ENCODE measurements around the gene TIAM2. TPM values are rescaled to one million over a fixed set of nuclear protein-coding genes. Genes with fewer than 3 reads are reported as not detected.
A peak's percentile ranks its signal among the peaks of the same experiment; 100 is the strongest.

Gene TIAM2
- total and polyA plus RNA-seq, 9 of the 15 experiments (the other 6 are each of a cell fraction or from before 2014, with no cell fraction given): 0.73 to 6.5 (median 4.3) TPM

GRCh38 chr6:155130161-155130853 lies 135.2 kb downstream of the TIAM2 start:
- CTCF ChIA-PET (ENCODE audit: low intra/inter-chr PET ratio): no interaction called here
- Histone ChIP-seq H3K4me1 (replicated peaks in 1 of 2; ENCODE audit: control insufficient read depth in 2 of 2, insufficient read depth in 2 of 2, low read length in 2 of 2) (no peaks in the 10 kb centered on the region), H3K9me3 (replicated peaks; ENCODE audit: control insufficient read depth, insufficient read depth, low read depth, low read length) (no peaks in the 10 kb centered on the region), H3K36me3 (ENCODE audit: control insufficient read depth, insufficient read depth, low read length) (no peaks in the 10 kb centered on the region), H2AFZ (ENCODE audit: low read depth, low read length) (no peak overlapping the region), H3K27ac (ENCODE audit: extremely low read depth, low read depth, low read length) (no peak overlapping the region), H3K9me1 (ENCODE audit: control insufficient read depth, insufficient read depth, low read length) (no peaks in the 10 kb centered on the region), H3K27me3 (ENCODE audit: control insufficient read depth in 2 of 2, insufficient read depth in 2 of 2, low read length in 2 of 2) (peaks cover 42 to 66% of the 10 kb centered on the region in 2 experiments), H4K20me1 (replicated peaks; ENCODE audit: control insufficient read depth, insufficient read depth, low read length) (no peaks in the 10 kb centered on the region), H3K4me2 (ENCODE audit: insufficient read depth, low read length) (no peak overlapping the region), H3K79me2 (ENCODE audit: control insufficient read depth, insufficient read depth, low read length) (no peaks in the 10 kb centered on the region), H3K9ac (ENCODE audit: insufficient read depth in 1 of 2, low read depth in 2 of 2, low read length in 2 of 2) (no peak overlapping the region), H3K4me3 (no peak overlapping the region)
- no TSS peak for BruUV-seq (replicated peaks)
- ATAC-seq (peak; percentile 40; the same call in 1 of the 3 replicates), DNase-seq (ENCODE audit: extremely low read depth in 1 of 4, low spot score in 3 of 4) (no peak), FAIRE-seq (no peak)
- in situ Hi-C loops (cut with MboI) (no loop called here), intact Hi-C loops (cut with micrococcal nuclease) (no loop called here)
- POLR2A ChIA-PET: interaction anchor here (0.7 kb wide), 1 partner anchor 20 kb away, joined by 4 read pairs; no protein-coding TSS in a partner anchor
- WGBS (ENCODE audit: insufficient coverage, low coverage, missing lambda C conversion rate): 9% methylated on average over 14 of the region's 14 CpGs
- TF ChIP-seq HMBOX1 (IDR thresholded peaks at IDR 0.05): no peak
- no peak for TF ChIP-seq PPARD (CRISPR knock-in tag; IDR thresholded peaks at IDR 0.05)
- no peak for TF ChIP-seq TOE1 (IDR thresholded peaks at IDR 0.05; ENCODE audit: borderline replicate concordance)
- no peak for TF ChIP-seq TOE1 (CRISPR knock-in tag; IDR thresholded peaks at IDR 0.05; ENCODE audit: borderline replicate concordance, low read depth)
- no peak for TF ChIP-seq HNRNPLL (IDR thresholded peaks at IDR 0.05; ENCODE audit: low read depth, low read length, poor library complexity, severe bottlenecking)
- TF ChIP-seq, protein P1, sequence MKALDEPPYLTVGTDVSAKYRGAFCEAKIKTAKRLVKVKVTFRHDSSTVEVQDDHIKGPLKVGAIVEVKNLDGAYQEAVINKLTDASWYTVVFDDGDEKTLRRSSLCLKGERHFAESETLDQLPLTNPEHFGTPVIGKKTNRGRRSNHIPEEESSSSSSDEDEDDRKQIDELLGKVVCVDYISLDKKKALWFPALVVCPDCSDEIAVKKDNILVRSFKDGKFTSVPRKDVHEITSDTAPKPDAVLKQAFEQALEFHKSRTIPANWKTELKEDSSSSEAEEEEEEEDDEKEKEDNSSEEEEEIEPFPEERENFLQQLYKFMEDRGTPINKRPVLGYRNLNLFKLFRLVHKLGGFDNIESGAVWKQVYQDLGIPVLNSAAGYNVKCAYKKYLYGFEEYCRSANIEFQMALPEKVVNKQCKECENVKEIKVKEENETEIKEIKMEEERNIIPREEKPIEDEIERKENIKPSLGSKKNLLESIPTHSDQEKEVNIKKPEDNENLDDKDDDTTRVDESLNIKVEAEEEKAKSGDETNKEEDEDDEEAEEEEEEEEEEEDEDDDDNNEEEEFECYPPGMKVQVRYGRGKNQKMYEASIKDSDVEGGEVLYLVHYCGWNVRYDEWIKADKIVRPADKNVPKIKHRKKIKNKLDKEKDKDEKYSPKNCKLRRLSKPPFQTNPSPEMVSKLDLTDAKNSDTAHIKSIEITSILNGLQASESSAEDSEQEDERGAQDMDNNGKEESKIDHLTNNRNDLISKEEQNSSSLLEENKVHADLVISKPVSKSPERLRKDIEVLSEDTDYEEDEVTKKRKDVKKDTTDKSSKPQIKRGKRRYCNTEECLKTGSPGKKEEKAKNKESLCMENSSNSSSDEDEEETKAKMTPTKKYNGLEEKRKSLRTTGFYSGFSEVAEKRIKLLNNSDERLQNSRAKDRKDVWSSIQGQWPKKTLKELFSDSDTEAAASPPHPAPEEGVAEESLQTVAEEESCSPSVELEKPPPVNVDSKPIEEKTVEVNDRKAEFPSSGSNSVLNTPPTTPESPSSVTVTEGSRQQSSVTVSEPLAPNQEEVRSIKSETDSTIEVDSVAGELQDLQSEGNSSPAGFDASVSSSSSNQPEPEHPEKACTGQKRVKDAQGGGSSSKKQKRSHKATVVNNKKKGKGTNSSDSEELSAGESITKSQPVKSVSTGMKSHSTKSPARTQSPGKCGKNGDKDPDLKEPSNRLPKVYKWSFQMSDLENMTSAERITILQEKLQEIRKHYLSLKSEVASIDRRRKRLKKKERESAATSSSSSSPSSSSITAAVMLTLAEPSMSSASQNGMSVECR (CRISPR knock-in tag; IDR thresholded peaks at IDR 0.05): no peak
- no peak for TF ChIP-seq CXXC5 (CRISPR knock-in tag; IDR thresholded peaks at IDR 0.05)
- TF ChIP-seq, protein P2, sequence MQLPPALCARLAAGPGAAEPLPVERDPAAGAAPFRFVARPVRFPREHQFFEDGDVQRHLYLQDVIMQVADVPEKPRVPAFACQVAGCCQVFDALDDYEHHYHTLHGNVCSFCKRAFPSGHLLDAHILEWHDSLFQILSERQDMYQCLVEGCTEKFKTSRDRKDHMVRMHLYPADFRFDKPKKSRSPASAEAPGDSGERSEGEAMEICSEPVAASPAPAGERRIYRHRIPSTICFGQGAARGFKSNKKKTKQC (CRISPR knock-in tag; IDR thresholded peaks at IDR 0.05): no peak
- TF ChIP-seq ZNF121 (CRISPR knock-in tag; conservative IDR thresholded peaks at IDR 0.05): no peak
- TF ChIP-seq ZNF197 (CRISPR knock-in tag; IDR thresholded peaks at IDR 0.05; ENCODE audit: low read depth): no peak
- TF ChIP-seq, protein P3, sequence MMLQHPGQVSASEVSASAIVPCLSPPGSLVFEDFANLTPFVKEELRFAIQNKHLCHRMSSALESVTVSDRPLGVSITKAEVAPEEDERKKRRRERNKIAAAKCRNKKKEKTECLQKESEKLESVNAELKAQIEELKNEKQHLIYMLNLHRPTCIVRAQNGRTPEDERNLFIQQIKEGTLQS (IDR thresholded peaks at IDR 0.05): no peak
- TF ChIP-seq, protein P3 (CRISPR knock-in tag; conservative IDR thresholded peaks at IDR 0.05): no peak
- no peak for TF ChIP-seq TAF9B (IDR thresholded peaks at IDR 0.05; ENCODE audit: partially characterized antibody)

Measured in K562 (cell line).